Tibial nerve (tissue), 4 donors: ENCODE results near the gene KRTAP4-5. TPM values are rescaled to one million over a fixed set of nuclear protein-coding genes. Genes with fewer than 3 reads are reported as not detected.

ENCODE experiments used
- DNase-seq, 2 donors: peaks; one replicate each; pipeline ENCODE4 v3.0.0-alpha.2; 2019; ENCODE audit warnings: low spot score in 2 of 2
- H3K27ac ChIP-seq, 4 donors: fragments of 200-600 bp; sonication (generic) in 3 of 4; one replicate each; pipeline ENCODE4 v1.5.1; 2017 to 2019; ENCODE audit warnings: mild to moderate bottlenecking in 1 of 4
- H3K27me3 ChIP-seq, 2 donors: fragments of 200-600 bp; sonication (generic) in 1 of 2; one replicate each; pipeline versions ENCODE4 v1.5.1 to v1.6.0; 2017 to 2019
- H3K36me3 ChIP-seq, 3 donors: fragments of 200-600 bp; sonication (generic); one replicate each; pipeline ENCODE4 v1.5.1; 2018 to 2019
- H3K4me1 ChIP-seq, 4 donors: fragments of 200-600 bp; sonication (generic) in 3 of 4; one replicate each; pipeline ENCODE4 v1.5.1; 2017 to 2019
- H3K4me3 ChIP-seq, 4 donors: fragments of 200-600 bp; sonication (generic) in 3 of 4; one replicate each; pipeline ENCODE4 v1.5.1; 2017 to 2019; ENCODE audit warnings: mild to moderate bottlenecking in 1 of 4, moderate library complexity in 1 of 4
- H3K9me3 ChIP-seq, 4 donors: fragments of 200-600 bp; sonication (generic) in 3 of 4; one replicate each; pipeline ENCODE4 v1.5.1; 2017 to 2019
- CTCF ChIP-seq, 5 experiments: fragments of 200-600 bp in 3 of 5; fragments of 450-650 bp in 2 of 5; sonication (generic) in 3 of 5; IDR thresholded peaks; one replicate each; pipeline ENCODE4 v1.5.1; 2016 to 2019; ENCODE audit warnings: antibody characterized with exemption in 5 of 5, mild to moderate bottlenecking in 3 of 5, moderate library complexity in 2 of 5
- EP300 ChIP-seq, 2 donors: sonication (generic); formaldehyde crosslinking; IDR thresholded peaks; one replicate each; pipeline ENCODE4 v1.6.1; 2017; ENCODE audit warnings: antibody characterized with exemption in 2 of 2, mild to moderate bottlenecking in 1 of 2
- POLR2A ChIP-seq, 2 donors: fragments of 450-650 bp; IDR thresholded peaks; one replicate each; pipeline ENCODE4 v1.6.1; 2017; ENCODE audit warnings: antibody characterized with exemption in 2 of 2, mild to moderate bottlenecking in 2 of 2, moderate library complexity in 2 of 2
- WGBS, 2 donors: methylation state at CpG; one replicate each; pipeline ENCODE4 v1.1.5; 2018; 5-methylcytosine and 5-hydroxymethylcytosine counted together
- total RNA-seq, 4 donors: library from RNA; depleted of rRNA; stranded (reverse); fragments of >200 nt; gene quantifications; one replicate each; pipeline ENCODE4 v1.1.0, GENCODE V29; 2016

Gene KRTAP4-5
- total RNA-seq, 4 donors from 2014 or later: not detected

- no peaks in the 10 kb centered on the region for H3K36me3 ChIP-seq
- WGBS, 2 donors: 65 to 77% methylated on average over 3 of the region's 3 CpGs
- TF ChIP-seq EP300 (IDR thresholded peaks at IDR 0.05) (no peak), POLR2A (IDR thresholded peaks at IDR 0.05) (no peak), CTCF (IDR thresholded peaks at IDR 0.05) (no peak)
- H3K9me3 ChIP-seq: no peaks in the 10 kb centered on the region
- no peak overlapping the region for H3K27ac ChIP-seq
- no peaks in the 10 kb centered on the region for H3K27me3 ChIP-seq
- H3K4me3 ChIP-seq: no peak overlapping the region
- no peaks in the 10 kb centered on the region for H3K4me1 ChIP-seq
- DNase-seq: no peak
Observed at GRCh38 chr17:41176744-41177387, 27.2 kb upstream of the KRTAP4-5 start.

- Histone ChIP-seq H3K4me3 (no peak overlapping the region), H3K27ac (no peak overlapping the region), H3K27me3 (no peaks in the 10 kb centered on the region), H3K36me3 (no peaks in the 10 kb centered on the region), H3K9me3 (no peaks in the 10 kb centered on the region), H3K4me1 (no peaks in the 10 kb centered on the region)
- no peak for TF ChIP-seq CTCF (IDR thresholded peaks at IDR 0.05)
- no peak for TF ChIP-seq EP300 (IDR thresholded peaks at IDR 0.05)
- no peak for TF ChIP-seq POLR2A (IDR thresholded peaks at IDR 0.05)
- no peak for DNase-seq
- WGBS, 2 donors: 72 to 80% methylated on average over 2 of the region's 2 CpGs
Observed at GRCh38 chr17:41171886-41172285, 22.3 kb upstream of the KRTAP4-5 start.

- Histone ChIP-seq H3K9me3 (no peaks in the 10 kb centered on the region), H3K4me3 (no peak within 1 kb of the TSS), H3K36me3 (no peaks in the 10 kb centered on the region), H3K4me1 (no peaks in the 10 kb centered on the region), H3K27me3 (no peaks in the 10 kb centered on the region), H3K27ac (no peak within 1 kb of the TSS)
- no peak for DNase-seq
- WGBS, 2 donors: 61 to 70% methylated on average over 1 of the region's 1 CpG
- no peak for TF ChIP-seq POLR2A (IDR thresholded peaks at IDR 0.05)
- no peak for TF ChIP-seq EP300 (IDR thresholded peaks at IDR 0.05)
- no peak for TF ChIP-seq CTCF (IDR thresholded peaks at IDR 0.05)
Observed at GRCh38 chr17:41168121-41168520, 18.5 kb upstream of the KRTAP4-5 start, which contains the start of gene KRTAP4-3. KRTAP4-3 (minus strand) TSS chr17:41168221; CDS start chr17:41168172, 49 bp downstream.

GRCh38 chr17:41167561-41167960 lies 17.9 kb upstream of the KRTAP4-5 start:
- Histone ChIP-seq H3K27me3 (no peaks in the 10 kb centered on the region), H3K4me3 (no peak overlapping the region), H3K36me3 (no peaks in the 10 kb centered on the region), H3K4me1 (no peaks in the 10 kb centered on the region), H3K9me3 (no peaks in the 10 kb centered on the region), H3K27ac (no peak overlapping the region)
- DNase-seq: no peak
- TF ChIP-seq POLR2A (IDR thresholded peaks at IDR 0.05) (no peak), CTCF (IDR thresholded peaks at IDR 0.05) (no peak), EP300 (IDR thresholded peaks at IDR 0.05) (no peak)
- 79 to 88% methylated on average over 7 of the region's 7 CpGs for WGBS, 2 donors

- 70 to 78% methylated on average over 7 of the region's 7 CpGs for WGBS, 2 donors
- H3K4me1 ChIP-seq: no peaks in the 10 kb centered on the region
Observed at GRCh38 chr17:41163828-41164227, 14.2 kb upstream of the KRTAP4-5 start.

More at GRCh38 chr17:41163828-41164227, 14.2 kb upstream of the KRTAP4-5 start:
- H3K9me3 ChIP-seq: no peaks in the 10 kb centered on the region
- DNase-seq: no peak
- no peak overlapping the region for H3K27ac ChIP-seq
- TF ChIP-seq POLR2A (IDR thresholded peaks at IDR 0.05) (no peak), CTCF (IDR thresholded peaks at IDR 0.05) (no peak), EP300 (IDR thresholded peaks at IDR 0.05) (no peak)
- no peaks in the 10 kb centered on the region for H3K27me3 ChIP-seq
- H3K4me3 ChIP-seq: no peak overlapping the region
- no peaks in the 10 kb centered on the region for H3K36me3 ChIP-seq
